ENCODE measurements around the gene OTUD7B. TPM values are rescaled to one million over a fixed set of nuclear protein-coding genes. Genes with fewer than 3 reads are reported as not detected.
"Not testable (repeated sequence)": the region's sequence is repeated elsewhere in the genome, so short reads cannot be mapped to it uniquely, and the experiment has no call there.

OTUD7B gene
- total RNA-seq, 1 donor from 2014 or later = 19.1 TPM

DNA sequence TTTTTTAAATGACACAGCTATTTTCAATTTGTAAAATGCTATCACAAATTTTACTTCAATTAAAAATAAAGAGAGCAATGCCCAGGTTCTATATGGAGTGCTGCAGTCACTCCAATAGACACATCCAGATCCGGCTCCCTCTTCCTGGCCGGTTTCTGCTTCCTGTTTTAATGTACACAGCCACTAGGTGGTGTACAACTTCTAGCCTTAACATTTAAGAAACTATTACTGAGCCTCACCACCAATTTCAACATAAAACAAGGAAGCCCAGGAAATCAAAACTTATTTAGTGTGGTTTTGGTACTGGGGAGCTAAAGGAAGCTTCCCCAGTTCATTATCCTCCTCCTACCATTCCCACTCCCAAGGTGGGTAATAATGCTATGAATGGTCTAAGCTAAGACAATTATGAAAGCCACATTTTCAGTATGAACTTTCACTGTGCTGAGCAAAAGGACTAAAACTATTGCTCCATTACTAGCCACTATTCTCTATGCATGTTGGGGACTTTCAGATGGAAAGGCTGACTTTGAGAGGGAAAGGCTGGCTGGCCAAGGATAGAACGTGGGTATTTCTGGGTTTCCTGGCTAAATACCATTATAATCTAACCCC, 48.4 kb downstream of the OTUD7B start:
- ATAC-seq (peak; percentile 88), DNase-seq (ENCODE audit: low spot score) (no peak)

DNA sequence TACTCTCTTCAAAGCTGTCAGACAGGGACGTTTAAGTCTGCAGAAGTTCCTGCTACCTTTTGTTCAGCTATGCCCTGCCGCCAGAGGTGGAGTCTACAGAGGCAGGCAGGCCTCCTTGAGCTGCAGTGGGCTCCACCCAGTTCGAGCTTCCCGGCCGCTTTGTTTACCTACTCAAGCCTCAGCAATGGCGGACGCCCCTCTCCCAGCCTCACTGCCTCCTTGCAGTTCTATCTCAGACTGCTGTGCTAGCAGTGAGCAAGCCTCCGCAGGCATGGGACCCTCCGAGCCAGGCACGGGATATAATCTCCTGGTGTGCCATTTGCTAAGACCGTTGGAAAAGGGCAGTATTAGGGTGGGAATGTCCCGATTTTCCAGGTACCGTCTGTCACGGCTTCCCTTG, 53.0 kb downstream of the OTUD7B start:
- not testable (repeated sequence) for ATAC-seq; DNase-seq (ENCODE audit: low spot score)

DNA sequence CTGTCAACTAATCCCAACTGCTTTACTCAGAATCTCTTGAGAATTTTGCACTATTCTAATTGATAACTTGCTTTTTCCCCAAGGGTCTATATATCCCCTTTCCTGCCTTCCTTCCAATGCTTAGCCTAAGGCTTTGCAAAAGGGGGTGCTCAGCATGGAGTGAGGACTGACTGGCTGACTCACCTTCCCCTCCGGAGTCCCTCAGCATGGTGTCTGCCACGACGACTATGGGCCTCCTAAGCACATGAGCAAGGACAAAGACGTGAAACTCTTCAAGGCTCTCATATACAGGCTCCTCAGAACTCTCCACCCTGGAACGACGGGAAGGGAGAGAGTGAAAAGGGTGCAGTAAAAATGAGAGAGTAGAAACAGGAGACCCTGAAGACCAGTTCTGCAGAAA, 60.6 kb downstream of the OTUD7B start:
- ATAC-seq (no peak), DNase-seq (ENCODE audit: low spot score) (no peak)

DNA sequence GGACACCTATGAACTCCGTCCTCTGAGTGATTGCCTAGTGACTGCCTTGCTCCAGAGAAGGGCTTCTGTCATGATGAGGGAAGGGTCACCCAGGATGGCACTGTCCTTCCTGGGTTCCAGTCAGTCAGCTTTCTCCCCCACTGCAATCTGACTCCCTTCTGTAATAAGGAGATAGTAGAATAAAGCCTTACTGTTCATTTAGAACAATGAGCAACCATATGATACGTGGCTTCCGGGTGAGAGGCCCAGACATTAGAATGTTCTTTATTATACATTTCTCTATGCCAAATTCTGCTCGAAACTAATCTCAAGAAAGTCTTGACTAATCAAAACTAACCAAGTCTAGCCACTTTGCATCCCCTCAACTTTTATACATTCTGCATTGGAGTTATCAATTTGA, 65.3 kb downstream of the OTUD7B start:
- no peak for ATAC-seq

DNA sequence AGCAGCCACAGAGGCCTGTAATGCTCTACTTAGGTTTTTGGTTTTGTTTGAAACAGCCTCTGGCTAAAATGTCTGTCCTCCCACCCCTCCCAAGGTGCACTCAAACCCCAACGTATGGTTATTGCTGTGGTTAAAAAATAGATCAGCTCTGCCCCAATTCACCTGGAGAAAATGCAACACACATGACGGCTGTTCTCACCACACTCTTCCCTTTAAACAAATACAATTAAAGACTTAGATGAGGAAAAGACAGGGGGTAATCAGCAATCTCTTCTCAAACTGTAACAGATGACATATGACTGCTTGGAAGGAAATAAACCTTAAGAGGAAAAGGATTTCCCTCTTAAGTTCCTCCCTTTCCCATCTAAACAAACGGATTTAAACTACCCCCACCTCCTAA, 67.6 kb downstream of the OTUD7B start:
- no peak for ATAC-seq
- no peak for DNase-seq (ENCODE audit: low spot score)

More for the DNA sequence above, 65.3 kb downstream of the OTUD7B start:
- no peak for DNase-seq (ENCODE audit: low spot score)

DNA sequence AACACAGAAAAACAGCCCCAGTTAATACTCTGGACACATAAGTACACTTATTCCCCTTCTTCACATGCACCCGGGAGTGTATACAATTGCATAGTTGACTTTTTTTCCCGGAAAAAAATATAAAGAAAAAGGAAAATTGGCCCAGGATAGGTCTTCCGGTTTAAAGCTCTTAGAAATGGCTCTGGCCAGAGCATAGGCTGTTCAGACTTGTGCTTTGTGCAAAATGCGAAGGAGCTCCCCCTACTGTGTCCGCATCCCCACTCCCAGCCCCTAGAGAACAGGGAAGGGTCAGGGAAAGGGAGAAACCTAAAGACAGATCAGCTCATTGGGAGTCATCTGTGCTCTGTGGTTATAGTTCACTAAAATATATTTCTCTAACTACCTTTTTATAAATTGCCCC, 68.3 kb downstream of the OTUD7B start:
- no peak for DNase-seq (ENCODE audit: low spot score)

DNA sequence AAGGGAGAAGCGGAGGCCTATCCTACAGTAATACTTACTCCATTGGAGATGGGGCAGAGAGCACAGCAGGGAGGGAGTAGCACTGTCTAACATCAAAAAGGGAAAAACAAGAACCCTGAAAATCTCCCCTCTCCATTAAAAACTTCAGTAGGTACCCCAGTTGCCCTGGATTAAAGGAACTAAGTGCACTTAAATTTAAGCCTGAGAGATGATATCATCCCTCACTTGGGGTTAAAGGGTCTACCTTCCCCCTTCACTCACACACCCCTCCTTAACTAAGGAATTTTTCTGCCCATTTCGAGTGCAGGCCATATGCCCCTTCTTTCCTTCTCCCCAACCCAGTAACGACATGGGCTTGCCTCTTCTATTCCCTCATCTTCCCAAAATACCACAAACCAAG, 70.1 kb downstream of the OTUD7B start:
- DNase-seq (ENCODE audit: low spot score) = no peak
- no peak for ATAC-seq

More for the DNA sequence above, 68.3 kb downstream of the OTUD7B start:
- ATAC-seq = no peak

DNA sequence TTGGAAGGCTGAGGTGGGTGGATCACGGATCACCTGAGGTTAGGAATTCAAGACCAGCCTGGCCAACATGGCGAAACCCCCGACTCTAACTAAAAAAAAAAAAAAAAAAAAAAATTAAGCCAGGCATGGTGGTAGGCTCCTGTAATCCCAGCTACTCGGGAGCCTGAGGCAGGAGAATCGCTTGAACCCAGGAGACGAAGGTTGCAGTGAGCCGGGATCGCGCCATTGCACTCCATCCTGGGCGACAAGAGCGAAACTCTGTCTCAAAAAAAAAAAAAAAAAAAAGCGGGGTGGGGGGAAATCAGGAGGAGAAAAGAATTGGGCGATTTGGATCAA, 71.9 kb downstream of the OTUD7B start:
- ATAC-seq; DNase-seq (ENCODE audit: low spot score): not testable (repeated sequence)

DNA sequence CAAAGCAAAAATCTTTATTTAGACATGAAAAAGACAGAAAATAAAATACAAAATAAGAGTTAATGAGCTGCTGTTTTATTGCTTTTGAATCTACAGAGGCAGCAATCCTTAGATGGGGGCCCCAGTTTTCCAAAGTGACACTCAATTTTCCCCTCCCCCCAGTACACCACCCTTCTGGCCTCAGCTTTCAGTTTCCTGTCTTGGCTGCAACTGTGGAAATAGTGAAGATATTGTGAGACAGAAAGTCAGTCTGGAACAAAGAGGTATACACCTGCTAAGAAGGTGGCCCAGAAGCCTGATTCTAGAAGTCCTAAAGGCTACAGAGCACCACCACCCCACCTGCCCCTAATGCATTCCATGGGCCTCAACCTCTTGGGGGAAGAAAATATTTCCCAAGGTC, 72.8 kb downstream of the OTUD7B start:
- DNase-seq (ENCODE audit: low spot score) (no peak), ATAC-seq (no peak)

DNA sequence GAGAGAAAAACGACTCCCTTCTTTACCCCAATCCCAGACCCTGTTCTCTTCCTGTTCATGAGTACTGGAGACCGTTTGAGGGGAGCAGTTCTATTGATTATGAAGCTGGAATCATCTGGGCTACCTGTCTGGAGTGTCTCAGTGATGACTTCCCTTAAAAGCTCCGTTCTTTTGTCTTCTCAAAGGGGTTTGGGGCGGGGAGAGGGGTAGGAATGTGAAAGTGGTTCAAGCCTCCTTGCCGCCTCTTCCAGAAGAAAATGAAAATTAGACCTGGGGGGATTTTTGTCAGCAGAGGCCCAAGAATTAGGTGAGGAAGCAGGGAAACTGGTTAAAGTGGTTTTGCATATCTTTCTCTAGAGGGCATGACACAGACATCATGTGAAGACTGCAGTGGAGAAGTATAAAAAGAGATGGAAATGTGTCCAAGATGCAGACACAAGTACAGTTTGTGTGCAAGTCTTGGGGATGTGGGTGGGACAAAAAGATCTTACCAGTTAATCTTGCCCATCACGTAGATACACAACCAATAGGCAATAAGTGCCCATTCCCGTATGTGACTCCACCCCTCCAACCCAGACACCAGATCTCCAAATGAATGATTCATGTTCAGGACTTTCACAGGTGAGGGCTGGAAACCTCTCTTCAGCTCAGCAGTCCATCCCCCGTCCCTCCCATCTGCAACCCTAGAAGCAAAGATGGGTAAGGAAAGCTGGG, 73.4 kb downstream of the OTUD7B start:
- peak; percentile 8 for ATAC-seq
- DNase-seq (ENCODE audit: low spot score) = no peak

DNA sequence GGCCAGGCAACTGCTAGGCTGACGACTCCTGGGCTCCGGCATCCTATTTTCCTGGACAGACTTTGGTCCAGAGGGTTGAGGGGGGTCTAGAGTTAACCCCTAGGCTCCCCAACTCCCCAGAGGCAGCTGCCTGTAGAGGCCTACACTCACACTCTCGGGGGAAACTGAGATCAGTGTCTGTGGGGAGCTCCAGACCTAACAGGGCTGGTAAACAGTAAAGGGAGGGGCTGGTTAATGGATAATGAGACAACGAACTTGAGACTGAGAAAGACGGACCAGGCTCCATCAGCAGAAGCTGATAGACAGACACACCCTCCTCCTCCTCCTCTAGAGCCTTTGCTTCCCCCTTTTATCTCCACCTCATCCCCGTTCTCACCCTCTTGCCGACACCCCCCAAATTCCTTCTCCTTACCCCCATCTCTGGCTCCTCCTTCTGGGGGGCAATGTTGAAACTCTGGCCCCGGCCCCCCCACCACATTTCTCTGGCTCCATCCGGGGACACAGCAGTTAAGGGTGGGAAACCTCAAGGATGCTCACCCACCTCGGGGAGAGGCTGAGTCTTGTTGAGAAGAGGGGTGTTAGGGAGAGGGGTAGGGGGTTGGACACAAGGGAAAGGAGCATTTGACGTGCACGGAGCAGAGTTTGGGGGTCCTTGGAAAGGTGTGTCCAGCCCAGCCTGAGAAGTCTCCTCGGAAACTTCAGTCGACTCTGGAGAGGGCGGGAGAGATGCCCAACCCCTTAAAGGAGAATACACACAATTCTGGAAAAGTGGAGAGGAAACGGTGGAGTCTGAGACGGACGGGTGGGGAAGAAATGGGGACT, 74.1 kb downstream of the OTUD7B start, which contains the start of gene MTMR11:
TSS of gene MTMR11 (minus strand) at position 710 of the 822 bp plus-strand sequence. CDS start at position 478, 232 bp downstream.
- ATAC-seq = peak; percentile 48
- no peak for DNase-seq (ENCODE audit: low spot score)

DNA sequence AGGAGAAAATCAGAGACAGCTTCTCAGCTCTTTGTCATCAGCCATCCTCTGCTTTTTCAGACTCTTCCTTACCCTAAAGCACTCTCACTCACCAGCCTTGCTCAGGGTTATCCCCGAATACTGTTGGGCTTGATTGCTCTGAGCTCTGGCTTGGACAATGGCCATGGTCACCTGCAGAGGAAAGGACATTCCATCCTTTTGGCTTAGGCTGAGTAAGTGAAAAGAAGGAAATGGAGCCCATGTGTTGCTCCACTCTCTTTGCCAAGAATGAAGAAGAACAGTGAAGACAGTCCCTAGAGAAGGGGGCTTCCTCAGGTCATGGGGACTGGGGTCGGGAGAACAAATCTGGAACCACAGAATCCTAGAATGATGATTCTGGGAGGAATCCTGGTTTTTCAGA, 76.2 kb downstream of the OTUD7B start:
- no peak for DNase-seq (ENCODE audit: low spot score)
- no peak for ATAC-seq

DNA sequence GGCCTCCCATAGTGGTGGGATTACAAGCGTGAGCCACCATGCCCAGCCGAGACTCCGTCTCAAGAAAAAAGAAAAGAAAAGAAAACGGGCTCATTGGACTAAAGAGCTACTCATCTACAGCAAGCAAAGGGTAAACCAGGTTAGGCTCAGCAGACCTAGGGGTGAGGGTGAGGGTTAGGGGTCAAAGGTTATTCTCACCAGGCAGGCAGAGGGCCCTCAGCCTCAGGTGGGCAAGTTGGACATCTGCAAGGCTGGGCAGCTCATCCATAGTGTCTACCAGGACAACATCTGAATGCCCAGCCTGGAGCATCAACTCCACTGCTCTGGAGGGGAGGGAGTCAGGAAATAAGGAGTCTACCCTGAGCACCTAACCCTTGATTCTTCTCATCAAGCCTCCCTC, 77.3 kb downstream of the OTUD7B start:
- DNase-seq (ENCODE audit: low spot score) = no peak
- ATAC-seq = no peak

DNA sequence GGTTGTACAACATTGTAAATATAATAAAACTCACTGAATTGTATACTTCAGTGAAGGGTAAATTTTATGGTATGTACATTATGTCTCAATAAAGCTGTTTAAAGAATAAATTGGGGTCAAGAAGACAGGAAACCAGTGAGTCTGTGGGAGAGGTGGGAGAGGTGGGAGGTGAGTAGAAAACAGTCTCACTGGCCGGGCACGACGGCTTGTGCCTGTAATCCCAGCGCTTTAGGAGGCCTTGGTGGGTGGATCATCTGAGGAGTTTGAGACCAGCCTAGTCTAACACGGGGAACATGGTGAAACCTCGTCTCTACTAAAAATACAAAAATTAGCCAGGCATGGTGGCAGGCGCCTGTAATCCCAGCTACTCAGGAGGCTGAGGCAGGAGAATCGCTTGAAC, 78.1 kb downstream of the OTUD7B start:
- ATAC-seq = no peak
- DNase-seq (ENCODE audit: low spot score) = no peak

DNA sequence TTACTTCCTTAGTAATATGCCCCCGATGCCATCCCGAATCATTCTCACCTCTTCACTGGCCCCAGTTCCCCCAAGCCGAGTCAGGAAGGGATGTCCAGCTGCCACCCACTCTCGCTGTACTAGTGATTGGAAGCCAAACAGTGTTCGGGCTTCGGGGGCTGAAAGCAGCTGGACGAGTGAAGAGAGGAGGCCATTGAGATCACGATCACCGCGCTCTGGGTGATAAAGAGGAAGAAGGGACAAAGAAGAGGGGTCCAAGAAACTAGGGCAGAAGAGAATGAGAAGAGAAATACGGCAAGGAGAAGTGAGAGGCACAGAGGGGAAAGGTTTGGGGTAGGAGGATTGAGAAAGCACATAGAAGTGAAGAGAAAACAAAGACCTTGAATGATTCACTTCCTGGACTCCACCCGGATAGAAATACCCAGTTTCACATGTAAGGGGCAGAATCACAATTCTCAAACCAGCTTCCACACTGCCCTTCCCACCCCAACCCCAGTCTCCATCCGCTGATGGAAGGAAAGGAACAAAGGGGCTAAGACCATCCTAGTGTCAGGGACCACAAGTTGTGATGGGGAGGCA, 79.2 kb downstream of the OTUD7B start:
- DNase-seq (ENCODE audit: low spot score) = no peak
- no peak for ATAC-seq

DNA sequence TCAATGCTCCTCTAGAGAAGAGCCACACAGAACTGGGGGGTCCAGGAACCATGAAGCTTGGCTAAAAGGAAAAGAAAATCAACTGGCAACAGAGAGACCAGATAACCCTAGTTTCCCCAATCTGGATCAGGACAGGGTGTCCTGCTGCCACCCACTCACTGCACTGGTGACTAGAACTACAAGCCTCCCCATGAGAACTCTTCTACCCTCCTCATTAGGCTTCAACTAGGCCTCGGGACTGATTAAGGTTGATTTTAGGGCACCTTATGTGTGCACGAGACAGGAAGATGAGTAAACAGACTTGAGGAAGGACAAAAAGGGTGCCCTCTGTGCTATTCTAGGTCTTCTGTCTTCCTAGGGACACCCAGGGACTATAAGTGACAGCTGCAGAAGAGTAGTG, 80.7 kb downstream of the OTUD7B start:
- no peak for ATAC-seq
- no peak for DNase-seq (ENCODE audit: low spot score)

DNA sequence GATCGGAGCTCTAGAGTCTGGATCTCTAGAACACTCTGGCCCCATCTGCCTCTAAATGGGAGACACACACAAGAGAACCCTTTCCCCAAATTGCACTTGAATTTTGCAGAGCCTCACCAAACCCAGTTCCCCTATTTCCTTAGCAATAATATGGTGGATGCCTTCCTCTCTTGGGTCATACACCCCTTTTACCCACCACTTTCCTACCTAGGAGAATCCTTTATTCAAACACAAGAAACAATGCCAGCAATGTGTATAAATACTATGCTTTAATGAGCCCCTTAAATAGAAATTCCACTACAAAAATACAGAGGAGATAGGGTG, 82.2 kb downstream of the OTUD7B start:
- DNase-seq (ENCODE audit: low spot score) (no peak), ATAC-seq (no peak)

DNA sequence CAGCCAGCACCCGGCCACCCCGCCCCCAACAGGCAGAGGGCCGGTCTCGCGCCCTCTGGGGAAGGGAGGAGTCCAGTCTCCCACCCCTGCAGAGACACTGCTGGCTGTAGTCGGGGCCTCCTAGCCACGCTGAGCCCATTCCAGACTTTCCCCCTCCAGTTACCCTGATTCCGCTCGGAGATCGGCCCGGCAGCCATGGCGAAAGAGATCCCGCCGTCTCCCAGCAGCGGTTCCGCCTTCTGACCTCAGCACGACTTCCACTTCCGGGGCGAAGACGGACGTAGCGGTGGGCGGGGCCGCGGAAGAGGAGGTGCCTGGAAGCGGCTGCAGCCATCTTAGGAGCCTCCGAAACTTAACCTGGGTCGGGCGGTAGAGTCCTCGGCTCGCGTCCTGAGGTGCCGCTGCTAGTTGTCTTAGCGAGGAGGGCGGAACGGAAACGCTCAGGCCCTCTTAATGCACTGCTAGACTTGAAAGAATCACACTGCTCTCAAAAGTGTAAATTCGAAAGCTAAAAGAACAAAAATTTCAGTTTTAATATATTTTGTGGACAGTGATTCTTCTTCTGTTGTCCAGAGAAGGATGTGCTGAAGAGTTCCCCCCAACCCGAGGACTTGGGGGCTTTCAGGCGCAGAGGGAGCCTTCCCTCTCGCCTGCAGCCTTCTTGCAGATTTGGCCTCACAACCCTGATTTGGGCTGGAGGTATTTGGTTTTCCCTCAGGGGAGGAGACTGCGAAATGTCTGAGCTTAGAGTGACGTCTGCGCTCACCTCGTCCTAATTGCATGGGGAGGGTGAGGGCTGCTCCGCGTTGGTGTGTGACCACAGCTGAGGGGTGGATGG, 82.7 kb downstream of the OTUD7B start, which contains the start of gene SF3B4:
TSS of gene SF3B4 (minus strand) at position 241 of the 838 bp plus-strand sequence. CDS start at position 197, 44 bp downstream.
- DNase-seq (ENCODE audit: low spot score) = peak; percentile 97

DNA sequence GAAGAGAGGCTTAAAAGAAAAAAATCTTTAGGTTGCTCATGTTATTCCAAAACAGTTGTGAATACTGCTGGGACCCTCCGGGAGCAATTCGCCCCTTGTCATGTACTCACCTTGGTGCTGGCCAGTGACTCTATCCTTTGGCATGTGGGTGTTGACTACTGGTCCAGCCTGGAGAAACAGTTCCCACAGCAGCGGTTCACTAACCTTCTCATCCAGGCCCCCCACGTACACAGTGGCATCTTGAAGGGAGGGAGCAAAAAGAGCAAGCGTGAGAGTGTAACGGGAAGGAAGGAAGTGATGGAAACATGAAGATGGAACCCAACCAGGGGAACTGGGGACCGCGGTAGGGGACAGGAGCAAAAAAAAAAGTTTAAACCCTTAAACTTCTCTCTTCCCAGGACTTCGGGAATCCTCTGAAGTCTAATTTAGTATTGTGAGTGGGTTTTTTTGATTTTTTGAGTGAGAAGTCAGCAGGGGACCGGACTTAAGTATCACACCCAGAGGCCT, 83.4 kb downstream of the OTUD7B start:
- no peak for ATAC-seq
- DNase-seq (ENCODE audit: low spot score) = no peak

More for the DNA sequence above, 82.7 kb downstream of the OTUD7B start, which contains the start of gene SF3B4:
- peak; percentile 99 for ATAC-seq

DNA sequence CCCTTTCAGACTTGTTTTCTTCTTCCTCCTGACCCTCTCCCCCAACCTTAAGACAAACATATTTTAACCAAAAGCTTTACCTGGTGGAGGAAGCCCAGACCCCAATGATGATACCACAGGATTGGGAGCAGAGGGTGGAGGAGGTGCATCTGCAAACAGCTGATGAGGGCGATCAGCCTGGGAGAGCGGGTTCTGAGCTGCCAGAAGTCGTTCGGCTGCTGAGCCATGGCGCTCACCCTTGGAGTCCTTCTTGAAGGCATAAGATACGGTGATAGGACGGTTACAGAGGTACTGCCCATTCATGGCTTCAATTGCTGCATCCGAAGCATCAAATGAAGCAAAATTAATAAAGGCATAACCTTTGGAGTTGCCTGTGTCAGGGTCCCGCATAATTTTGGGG, 84.2 kb downstream of the OTUD7B start:
- no peak for DNase-seq (ENCODE audit: low spot score)
- ATAC-seq = no peak

All from left lobe of liver (tissue), 2 donors.